RWPE2 (cell line): ENCODE data around the gene SIPA1L3.

Experiments
- ATAC-seq: fragments of 200-7000 bp; cut with Tn5 transposase; 3 replicates; pipeline ENCODE4 v1.9.1; 2021; ENCODE audit warnings: low read depth
- DNase-seq: peaks from one replicate; pipeline ENCODE4 v3.0.0-alpha.2; 2020; ENCODE audit warnings: low spot score
- H3K27ac ChIP-seq: fragments of 450-650 bp; 2 replicates; pipeline ENCODE4 v1.5.1; 2017; ENCODE audit warnings: mild to moderate bottlenecking; ENCODE audit not compliant: poor library complexity, severe bottlenecking
- H3K27me3 ChIP-seq: fragments of 250-450 bp; sonication (Bioruptor Pico); 2 replicates; pipeline ENCODE4 v1.5.1; 2021; ENCODE audit warnings: mild to moderate bottlenecking, moderate library complexity; ENCODE audit not compliant: insufficient read depth, poor library complexity, severe bottlenecking
- H3K36me3 ChIP-seq: fragments of 250-450 bp; sonication (Bioruptor Pico); 2 replicates; pipeline ENCODE4 v1.5.1; 2020; ENCODE audit warnings: low read depth, mild to moderate bottlenecking, moderate library complexity
- H3K4me1 ChIP-seq: fragments of 250-450 bp; sonication (Bioruptor Pico); 2 replicates; pipeline ENCODE4 v1.5.1; 2021; ENCODE audit warnings: mild to moderate bottlenecking, moderate library complexity; ENCODE audit not compliant: insufficient read depth, poor library complexity, severe bottlenecking
- H3K4me3 ChIP-seq: fragments of 250-450 bp; sonication (Bioruptor Pico); 2 replicates; pipeline ENCODE4 v1.5.1; 2021; ENCODE audit warnings: mild to moderate bottlenecking, moderate library complexity; ENCODE audit not compliant: severe bottlenecking
- H3K9me3 ChIP-seq: fragments of 250-450 bp; sonication (Bioruptor Pico); 2 replicates; pipeline ENCODE4 v1.5.1; 2021; ENCODE audit warnings: mild to moderate bottlenecking, moderate library complexity; ENCODE audit not compliant: severe bottlenecking
- TF ChIP-seq, protein P1 (sequence below): fragments of 450-650 bp; IDR thresholded peaks from one replicate; pipeline ENCODE4 v1.5.1; 2017; ENCODE audit warnings: mild to moderate bottlenecking, moderate library complexity; ENCODE audit not compliant: poor library complexity, severe bottlenecking

The SIPA1L3 gene

DNA sequence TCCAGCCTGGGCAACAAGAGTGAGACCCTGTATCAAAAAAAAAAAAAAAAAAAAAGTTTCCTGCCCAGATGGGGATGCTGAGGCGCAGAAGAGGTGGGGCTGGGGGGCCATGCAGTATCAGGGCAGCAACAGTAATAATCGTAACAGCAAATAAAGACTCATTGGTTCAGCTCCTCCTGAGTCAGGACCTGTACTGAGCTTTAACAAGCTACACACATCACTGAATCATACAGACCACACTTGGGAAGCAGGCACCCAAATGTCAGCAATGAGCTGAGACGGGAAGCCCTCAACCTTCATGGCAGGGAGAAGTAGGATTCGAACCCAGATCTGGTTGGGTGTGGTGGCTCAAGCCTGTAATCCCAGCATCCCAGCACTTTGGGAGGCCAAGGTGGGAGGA lies 327.6 kb downstream of the SIPA1L3 start:
- Histone ChIP-seq H3K27ac (no peak overlapping the region), H3K4me1 (no peaks in the 10 kb centered on the region), H3K4me3 (no peak overlapping the region), H3K27me3 (no peaks in the 10 kb centered on the region), H3K36me3 (no peaks in the 10 kb centered on the region), H3K9me3 (no peaks in the 10 kb centered on the region)
- ATAC-seq (no peak), DNase-seq (no peak)
- TF ChIP-seq, protein P1, sequence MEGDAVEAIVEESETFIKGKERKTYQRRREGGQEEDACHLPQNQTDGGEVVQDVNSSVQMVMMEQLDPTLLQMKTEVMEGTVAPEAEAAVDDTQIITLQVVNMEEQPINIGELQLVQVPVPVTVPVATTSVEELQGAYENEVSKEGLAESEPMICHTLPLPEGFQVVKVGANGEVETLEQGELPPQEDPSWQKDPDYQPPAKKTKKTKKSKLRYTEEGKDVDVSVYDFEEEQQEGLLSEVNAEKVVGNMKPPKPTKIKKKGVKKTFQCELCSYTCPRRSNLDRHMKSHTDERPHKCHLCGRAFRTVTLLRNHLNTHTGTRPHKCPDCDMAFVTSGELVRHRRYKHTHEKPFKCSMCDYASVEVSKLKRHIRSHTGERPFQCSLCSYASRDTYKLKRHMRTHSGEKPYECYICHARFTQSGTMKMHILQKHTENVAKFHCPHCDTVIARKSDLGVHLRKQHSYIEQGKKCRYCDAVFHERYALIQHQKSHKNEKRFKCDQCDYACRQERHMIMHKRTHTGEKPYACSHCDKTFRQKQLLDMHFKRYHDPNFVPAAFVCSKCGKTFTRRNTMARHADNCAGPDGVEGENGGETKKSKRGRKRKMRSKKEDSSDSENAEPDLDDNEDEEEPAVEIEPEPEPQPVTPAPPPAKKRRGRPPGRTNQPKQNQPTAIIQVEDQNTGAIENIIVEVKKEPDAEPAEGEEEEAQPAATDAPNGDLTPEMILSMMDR, result no peak

DNA sequence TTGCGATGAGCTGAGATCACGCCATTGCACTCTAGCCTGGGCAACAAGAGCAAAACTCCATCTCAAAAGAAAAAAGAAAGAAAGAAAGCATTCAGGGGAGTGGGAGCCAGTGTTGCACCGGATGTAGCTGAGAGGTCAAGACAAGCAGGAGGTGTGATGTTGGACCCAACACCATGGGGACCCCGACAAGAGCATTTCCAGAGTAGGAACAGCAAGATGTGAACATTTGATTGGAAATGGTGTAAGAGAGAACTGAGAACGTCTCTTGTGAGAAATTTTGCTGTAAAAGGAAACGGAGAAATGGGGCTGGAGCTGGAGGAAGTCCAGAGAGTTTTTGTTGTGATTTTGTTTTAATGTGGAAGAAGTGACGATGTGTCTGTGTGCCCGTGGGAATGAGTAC lies 332.8 kb downstream of the SIPA1L3 start:
- Histone ChIP-seq H3K4me1 (no peaks in the 10 kb centered on the region), H3K9me3 (no peaks in the 10 kb centered on the region), H3K27ac (no peak overlapping the region), H3K27me3 (no peaks in the 10 kb centered on the region), H3K36me3 (no peaks in the 10 kb centered on the region), H3K4me3 (no peak overlapping the region)
- TF ChIP-seq, protein P1, result no peak
- ATAC-seq, result no peak
- DNase-seq, result no peak

DNA sequence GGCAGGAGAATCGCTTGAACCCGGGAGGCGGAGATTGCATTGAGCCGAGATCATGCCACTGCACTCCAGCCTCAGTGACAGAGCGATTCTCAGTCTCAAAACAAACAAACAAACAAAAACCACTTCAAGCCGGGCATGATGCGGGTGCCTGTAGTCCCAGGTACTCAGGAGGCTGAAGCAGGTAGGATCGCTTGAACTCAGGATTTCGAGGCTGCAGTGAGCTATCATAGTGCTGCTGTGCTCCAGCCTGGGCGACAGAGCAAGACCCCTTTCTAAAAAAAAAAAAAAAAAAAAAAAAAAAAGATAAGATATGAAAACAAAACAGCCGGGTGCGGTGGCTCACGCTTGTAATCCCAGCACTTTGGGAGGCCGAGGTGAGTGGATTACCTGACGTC lies 336.3 kb downstream of the SIPA1L3 start:
- Histone ChIP-seq H3K4me3 (no peak overlapping the region), H3K27me3 (no peaks in the 10 kb centered on the region), H3K36me3 (no peaks in the 10 kb centered on the region), H3K9me3 (no peaks in the 10 kb centered on the region), H3K27ac (no peak overlapping the region), H3K4me1 (no peaks in the 10 kb centered on the region)
- DNase-seq (no peak), ATAC-seq (no peak)
- TF ChIP-seq, protein P1, result no peak

DNA sequence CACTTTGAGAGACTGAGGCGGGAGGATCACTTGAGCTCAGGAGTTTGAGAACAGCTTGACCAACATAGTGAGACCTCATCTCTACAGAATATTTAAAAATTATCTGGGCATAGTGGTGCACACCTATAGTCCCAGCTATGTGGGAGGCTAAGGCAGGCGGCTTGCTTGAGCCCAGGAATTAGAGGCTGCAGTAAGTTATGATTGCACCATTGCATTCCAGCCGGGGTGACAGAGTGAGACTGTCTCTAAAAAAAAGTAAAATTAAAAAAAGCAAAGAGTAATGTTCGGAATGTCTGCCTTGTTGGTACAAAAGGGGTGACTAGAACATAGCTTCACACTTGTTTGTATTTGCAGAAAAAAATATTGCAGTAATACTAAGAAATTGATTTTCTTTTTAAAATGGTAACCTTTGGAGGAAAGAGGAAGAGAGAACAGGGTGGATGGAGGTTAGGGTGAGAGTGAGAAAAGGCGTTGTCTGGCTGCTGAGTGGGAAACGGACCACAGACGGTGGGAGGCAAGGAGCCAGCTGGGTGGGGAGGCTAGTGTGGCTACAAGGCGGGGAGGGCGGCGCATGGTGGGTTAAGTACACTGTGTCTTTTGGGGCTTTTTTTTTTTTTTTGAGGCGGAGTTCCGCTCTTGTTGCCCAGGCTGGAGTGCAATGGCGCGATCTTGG lies 339.0 kb downstream of the SIPA1L3 start:
- H3K4me3 ChIP-seq, result no peak overlapping the region
- H3K27me3 ChIP-seq, result no peaks in the 10 kb centered on the region
- no peaks in the 10 kb centered on the region for H3K36me3 ChIP-seq
- H3K27ac ChIP-seq, result no peak overlapping the region
- TF ChIP-seq, protein P1, result no peak
- ATAC-seq (no peak; the same call in 2 of the 3 replicates), DNase-seq (no peak)
- H3K9me3 ChIP-seq, result no peaks in the 10 kb centered on the region
- H3K4me1 ChIP-seq, result peaks cover under 1% of the 10 kb centered on the region

DNA sequence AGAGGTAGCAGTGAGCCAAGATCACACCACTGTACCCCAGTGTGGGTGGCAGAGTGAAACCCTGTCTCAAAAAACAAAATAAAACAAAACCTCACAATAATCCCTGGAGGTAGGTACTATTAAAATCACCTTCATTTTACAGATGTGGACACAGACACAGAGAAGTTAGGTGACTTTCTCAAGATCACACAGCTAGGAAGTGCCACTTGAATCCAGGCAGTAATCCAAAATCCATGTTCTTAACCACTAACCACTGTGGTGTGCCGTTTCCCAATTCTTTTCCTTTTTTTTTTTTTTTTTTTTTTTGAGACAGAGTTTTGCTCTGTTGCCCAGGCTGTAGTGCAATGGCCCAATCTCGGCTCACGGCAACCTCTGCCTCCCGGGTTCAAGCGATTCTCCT lies 340.1 kb downstream of the SIPA1L3 start:
- no peak overlapping the region for H3K27ac ChIP-seq
- no peaks in the 10 kb centered on the region for H3K9me3 ChIP-seq
- TF ChIP-seq, protein P1, result no peak
- no peaks in the 10 kb centered on the region for H3K36me3 ChIP-seq
- H3K4me1 ChIP-seq, result peaks cover 10% of the 10 kb centered on the region
- H3K4me3 ChIP-seq, result no peak overlapping the region
- DNase-seq (no peak), ATAC-seq (no peak)
- H3K27me3 ChIP-seq, result no peaks in the 10 kb centered on the region
